Smooth muscle cell (in vitro differentiated cells): ENCODE data around the gene RECQL. TPM values are rescaled to one million over a fixed set of nuclear protein-coding genes. Genes with fewer than 3 reads are reported as not detected.
"Not testable (repeated sequence)": the region's sequence is repeated elsewhere in the genome, so short reads cannot be mapped to it uniquely, and the experiment has no call there.

Source experiments
- DNase-seq: peaks from one replicate; lab custom pipeline; 2025; ENCODE audit not compliant: unreplicated experiment; lab: John Stamatoyannopoulos, UW
- H2AFZ ChIP-seq: fragments of 200-600 bp; sonication (generic); 2 replicates; pipeline ENCODE4 v1.6.0; 2016; ENCODE audit warnings: antibody characterized with exemption, low read depth, mild to moderate bottlenecking
- H3F3A ChIP-seq: fragments of 200-600 bp; sonication (generic); 2 replicates; pipeline ENCODE4 v1.6.0; 2017; ENCODE audit warnings: antibody characterized with exemption, low read depth
- H3K27ac ChIP-seq: fragments of 200-600 bp; sonication (generic); 2 replicates; pipeline ENCODE4 v1.5.1; 2016; ENCODE audit warnings: low read depth, mild to moderate bottlenecking
- H3K27me3 ChIP-seq: fragments of 200-600 bp; sonication (generic); 2 replicates; pipeline ENCODE4 v1.6.1; 2016; ENCODE audit warnings: low read depth, mild to moderate bottlenecking
- H3K36me3 ChIP-seq: fragments of 200-600 bp; sonication (generic); 2 replicates; pipeline ENCODE4 v1.5.1; 2016; ENCODE audit warnings: low read depth
- H3K4me1 ChIP-seq: fragments of 200-600 bp; sonication (generic); 2 replicates; pipeline ENCODE4 v1.5.1; 2016; ENCODE audit warnings: low read depth
- H3K4me2 ChIP-seq: fragments of 200-600 bp; sonication (generic); 2 replicates; pipeline ENCODE4 v1.6.0; 2016; ENCODE audit warnings: mild to moderate bottlenecking
- H3K4me3 ChIP-seq: fragments of 200-600 bp; sonication (generic); 2 replicates; pipeline ENCODE4 v1.5.1; 2016; ENCODE audit warnings: mild to moderate bottlenecking
- H3K79me2 ChIP-seq: fragments of 200-600 bp; sonication (generic); 2 replicates; pipeline ENCODE4 v1.6.0; 2016; ENCODE audit warnings: low read depth, mild to moderate bottlenecking
- H3K9ac ChIP-seq: fragments of 200-600 bp; sonication (generic); 2 replicates; pipeline ENCODE4 v1.6.0; 2016; ENCODE audit warnings: low read depth
- H3K9me3 ChIP-seq: fragments of 200-600 bp; sonication (generic); replicated peaks from 2 replicates; pipeline ENCODE4 v1.5.1; 2016; ENCODE audit warnings: low read depth
- H4K20me1 ChIP-seq: fragments of 200-600 bp; sonication (generic); 2 replicates; pipeline ENCODE4 v1.6.0; 2016; ENCODE audit warnings: low read depth
- CTCF ChIP-seq: fragments of 200-600 bp; sonication (generic); IDR thresholded peaks from 2 replicates; pipeline ENCODE4 v1.5.1; 2017; ENCODE audit warnings: borderline replicate concordance, mild to moderate bottlenecking, antibody characterized with exemption; ENCODE audit not compliant: insufficient read depth, poor library complexity, severe bottlenecking
- WGBS: methylation state at CpG from one replicate; pipeline ENCODE4 v1.1.7; 2016; ENCODE audit warnings: low lambda C conversion rate; 5-methylcytosine and 5-hydroxymethylcytosine counted together
- polyA plus RNA-seq: library from polyadenylated mRNA; unstranded; fragments of >200 nt; fragmentation: Nextera tagmentation; extraction: Ambion mirVana; gene quantifications from 2 replicates; pipeline ENCODE4 v1.2.1, GENCODE V29; 2016
- total RNA-seq: library from RNA; depleted of rRNA; stranded (reverse); fragments of >200 nt; gene quantifications from 2 replicates; pipeline ENCODE4 v1.2.3, GENCODE V29; 2014

Gene RECQL
- total and polyA plus RNA-seq, 2 experiments from 2014 or later, result 34.5 to 75.3 TPM

- Histone ChIP-seq H3K4me1 (no peaks in the 10 kb centered on the region), H3K27ac (no peak overlapping the region), H3K9me3 (no peaks in the 10 kb centered on the region), H4K20me1 (peaks cover 3% of the 10 kb centered on the region), H3F3A (no peaks in the 10 kb centered on the region), H3K4me2 (no peak overlapping the region), H2AFZ (no peak overlapping the region), H3K27me3 (no peaks in the 10 kb centered on the region), H3K4me3 (no peak overlapping the region), H3K79me2 (no peaks in the 10 kb centered on the region), H3K9ac (no peak overlapping the region), H3K36me3 (peaks cover 51% of the 10 kb centered on the region)
- WGBS, result 99% methylated on average over 7 of the region's 7 CpGs
- DNase-seq, result no peak
- no peak for TF ChIP-seq CTCF
Observed at GRCh38 chr12:21472197-21472823, 29.1 kb downstream of the RECQL start.

- Histone ChIP-seq H2AFZ (no peak overlapping the region), H4K20me1 (no peaks in the 10 kb centered on the region), H3K4me2 (no peak overlapping the region), H3K27me3 (no peaks in the 10 kb centered on the region), H3K9me3 (no peaks in the 10 kb centered on the region), H3K4me1 (no peaks in the 10 kb centered on the region), H3K79me2 (no peaks in the 10 kb centered on the region), H3F3A (no peaks in the 10 kb centered on the region), H3K9ac (no peak overlapping the region), H3K27ac (no peak overlapping the region), H3K36me3 (peaks cover 50% of the 10 kb centered on the region), H3K4me3 (no peak overlapping the region)
- 97% methylated on average over 2 of the region's 2 CpGs for WGBS
- no peak for DNase-seq
- no peak for TF ChIP-seq CTCF
Observed at GRCh38 chr12:21471294-21471693, 30.1 kb downstream of the RECQL start.

- H3K27me3 ChIP-seq, H3K4me3 ChIP-seq, H3K9me3 ChIP-seq, H3K9ac ChIP-seq, H3K27ac ChIP-seq, H3K79me2 ChIP-seq, H3K4me1 ChIP-seq, H3K4me2 ChIP-seq, H2AFZ ChIP-seq, H4K20me1 ChIP-seq, H3F3A ChIP-seq, DNase-seq: not testable (repeated sequence)
- 94% methylated on average over 2 of the region's 2 CpGs for WGBS
- H3K36me3 ChIP-seq, result peaks cover 21% of the 10 kb centered on the region
Observed at GRCh38 chr12:21467334-21467733, 34.1 kb downstream of the RECQL start.

GRCh38 chr12:21459474-21459873, 42.0 kb downstream of the RECQL start:
- Histone ChIP-seq H2AFZ (no peak overlapping the region), H3F3A (no peaks in the 10 kb centered on the region), H3K4me2 (no peak overlapping the region), H3K36me3 (peaks cover 8% of the 10 kb centered on the region), H3K27me3 (no peaks in the 10 kb centered on the region), H3K9ac (no peak overlapping the region), H4K20me1 (no peaks in the 10 kb centered on the region), H3K4me1 (no peaks in the 10 kb centered on the region), H3K79me2 (no peaks in the 10 kb centered on the region), H3K9me3 (no peaks in the 10 kb centered on the region), H3K27ac (no peak overlapping the region), H3K4me3 (no peak overlapping the region)
- no peak for TF ChIP-seq CTCF
- 93% methylated on average over 2 of the region's 2 CpGs for WGBS
- DNase-seq, result no peak
